Iris pigment epithelial cell (primary cell): Measurements from ENCODE around the gene OR2AK2.

Experiments
- DNase-seq: peaks from one replicate; pipeline ENCODE4 v3.0.0-alpha.2; 2011; ENCODE audit warnings: low read depth

Gene OR2AK2, protein sequence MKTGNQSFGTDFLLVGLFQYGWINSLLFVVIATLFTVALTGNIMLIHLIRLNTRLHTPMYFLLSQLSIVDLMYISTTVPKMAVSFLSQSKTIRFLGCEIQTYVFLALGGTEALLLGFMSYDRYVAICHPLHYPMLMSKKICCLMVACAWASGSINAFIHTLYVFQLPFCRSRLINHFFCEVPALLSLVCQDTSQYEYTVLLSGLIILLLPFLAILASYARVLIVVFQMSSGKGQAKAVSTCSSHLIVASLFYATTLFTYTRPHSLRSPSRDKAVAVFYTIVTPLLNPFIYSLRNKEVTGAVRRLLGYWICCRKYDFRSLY

DNA sequence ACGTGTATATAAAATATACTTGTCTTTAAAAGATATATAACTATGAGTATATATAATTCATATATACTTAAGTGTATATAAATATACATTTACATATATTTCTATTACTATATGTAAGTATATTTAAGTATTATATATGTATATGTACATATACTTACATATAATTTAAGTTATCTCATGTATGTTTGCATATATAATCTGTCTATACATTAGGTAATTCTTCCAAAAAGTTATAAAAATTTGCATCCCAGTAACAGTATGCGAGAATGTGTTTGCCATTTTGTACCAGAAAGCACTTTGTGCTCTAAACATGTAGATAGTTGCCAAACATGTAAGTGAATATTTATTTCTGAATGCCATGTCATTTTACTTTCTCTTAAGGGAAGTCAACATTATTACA is at the start of gene OR2AK2:
Gene OR2AK2 (plus strand): TSS at position 301 of the 400 bp plus-strand sequence. CDS start 144 bp downstream, outside the sequence.
- no peak for DNase-seq

DNA sequence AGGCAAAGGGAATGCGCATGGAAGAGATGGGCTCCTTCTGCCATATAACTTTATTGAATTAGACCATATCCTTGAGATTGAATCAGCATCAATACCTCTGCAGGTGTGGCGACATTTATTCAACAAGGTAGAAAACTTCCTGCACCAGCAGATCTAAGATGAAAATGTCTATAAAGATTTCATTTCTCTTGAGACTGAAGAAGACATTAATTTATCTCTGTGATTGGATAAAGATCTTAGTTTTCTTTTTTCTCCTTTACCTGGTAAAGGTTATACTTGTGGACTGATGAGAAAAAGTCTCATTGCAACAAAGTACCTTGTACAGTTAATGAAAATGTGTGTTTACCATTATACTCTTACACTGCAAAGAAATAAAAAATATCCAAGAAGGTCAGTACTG is 45.1 kb upstream of the OR2AK2 start, which contains the start of gene OR2T8:
Gene OR2T8 (plus strand): TSS at position 301 of the 400 bp plus-strand sequence. CDS start 766 bp downstream, outside the sequence.
- no peak for DNase-seq

DNA sequence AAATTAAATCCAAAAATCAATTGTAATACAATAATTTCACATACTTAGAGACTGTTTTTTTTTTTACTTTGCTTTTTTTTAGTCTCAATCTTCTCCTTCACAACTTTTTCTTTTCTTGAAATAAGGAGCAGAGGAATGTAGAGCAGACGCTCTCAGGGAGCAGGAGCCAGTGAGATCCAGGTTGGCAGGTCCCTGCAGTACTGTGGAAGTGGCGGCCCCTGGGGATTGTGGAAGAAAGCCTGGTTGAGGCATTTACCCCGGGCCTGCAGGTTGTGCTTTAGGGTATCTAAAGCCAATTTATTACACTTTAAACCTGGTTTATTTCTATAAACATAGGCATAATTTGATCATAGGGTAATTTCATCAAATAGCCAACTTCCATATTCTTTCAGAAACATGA is 41.1 kb upstream of the OR2AK2 start:
- no peak for DNase-seq

DNA sequence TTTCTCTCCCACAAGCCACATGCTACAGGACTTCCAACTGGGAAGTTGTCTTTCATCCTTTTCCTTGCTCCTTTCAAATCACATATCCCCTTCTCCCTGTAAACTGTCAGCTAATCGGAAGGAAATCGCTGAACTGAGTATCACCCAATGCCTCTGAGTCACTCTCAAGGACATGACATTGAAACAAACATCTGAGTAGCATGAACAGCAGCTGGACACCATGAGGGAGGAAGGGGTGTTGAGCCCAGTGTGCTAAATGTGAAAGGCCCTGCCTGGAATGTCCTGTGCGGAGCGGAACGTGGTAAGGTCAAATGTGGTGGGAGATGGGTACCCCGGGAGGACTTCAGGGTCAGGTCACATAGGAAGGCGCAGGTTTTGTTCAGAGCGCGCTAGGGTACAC is 40.2 kb upstream of the OR2AK2 start, which contains the start of gene OR2AJ1:
Gene OR2AJ1 (plus strand): TSS at position 22 of the 400 bp plus-strand sequence. CDS start 8,880 bp downstream, outside the sequence.
- DNase-seq = no peak

DNA sequence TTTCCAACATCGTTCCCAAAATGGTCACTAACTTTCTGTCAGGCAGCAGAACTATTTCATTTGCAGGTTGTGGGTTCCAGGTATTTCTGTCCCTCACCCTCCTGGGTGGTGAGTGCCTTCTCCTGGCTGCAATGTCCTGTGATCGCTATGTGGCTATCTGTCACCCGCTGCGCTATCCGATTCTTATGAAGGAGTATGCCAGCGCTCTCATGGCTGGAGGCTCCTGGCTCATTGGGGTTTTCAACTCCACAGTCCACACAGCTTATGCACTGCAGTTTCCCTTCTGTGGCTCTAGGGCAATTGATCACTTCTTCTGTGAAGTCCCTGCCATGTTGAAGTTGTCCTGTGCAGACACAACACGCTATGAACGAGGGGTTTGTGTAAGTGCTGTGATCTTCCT is 31.0 kb upstream of the OR2AK2 start:
- DNase-seq = no peak

DNA sequence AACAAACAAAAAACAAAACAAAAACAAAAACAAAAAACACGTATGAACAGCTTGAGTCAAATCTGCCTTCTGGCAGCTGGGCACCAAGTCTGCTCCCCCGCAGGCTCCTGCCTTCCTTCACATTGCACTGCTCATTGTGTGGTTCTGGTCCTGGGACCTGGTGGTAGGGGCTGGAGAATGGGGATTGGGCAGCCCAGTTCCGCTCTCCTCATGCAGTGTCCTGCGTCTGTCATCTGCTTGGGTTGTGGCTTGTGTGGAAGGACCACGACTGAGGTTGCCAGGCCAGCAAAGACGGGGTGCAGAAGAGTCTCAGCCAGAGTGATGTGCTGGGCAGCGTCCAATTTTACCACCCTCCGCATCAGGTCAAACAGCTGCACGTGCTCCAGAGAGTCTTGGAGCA is 29.3 kb upstream of the OR2AK2 start:
- DNase-seq = no peak

DNA sequence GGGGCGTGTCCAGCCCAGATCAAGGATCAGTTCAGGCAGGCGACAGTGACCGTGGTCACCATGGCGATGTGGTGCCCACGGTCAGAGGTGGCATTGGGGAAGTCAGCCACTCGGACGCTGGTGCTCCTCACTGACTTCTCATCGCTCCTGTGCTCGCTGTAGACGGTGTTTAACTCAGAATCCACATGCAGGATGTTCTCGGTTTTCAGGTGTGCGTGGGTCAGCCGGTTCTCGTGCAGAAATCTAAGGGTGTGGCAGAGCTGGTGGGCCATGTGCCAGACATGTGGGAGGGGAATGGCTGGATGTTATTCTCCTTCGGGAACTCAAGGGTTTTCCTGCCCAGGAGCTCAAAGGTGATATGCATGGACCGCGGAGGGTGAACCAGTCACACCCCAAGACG is 28.6 kb upstream of the OR2AK2 start:
- no peak for DNase-seq

DNA sequence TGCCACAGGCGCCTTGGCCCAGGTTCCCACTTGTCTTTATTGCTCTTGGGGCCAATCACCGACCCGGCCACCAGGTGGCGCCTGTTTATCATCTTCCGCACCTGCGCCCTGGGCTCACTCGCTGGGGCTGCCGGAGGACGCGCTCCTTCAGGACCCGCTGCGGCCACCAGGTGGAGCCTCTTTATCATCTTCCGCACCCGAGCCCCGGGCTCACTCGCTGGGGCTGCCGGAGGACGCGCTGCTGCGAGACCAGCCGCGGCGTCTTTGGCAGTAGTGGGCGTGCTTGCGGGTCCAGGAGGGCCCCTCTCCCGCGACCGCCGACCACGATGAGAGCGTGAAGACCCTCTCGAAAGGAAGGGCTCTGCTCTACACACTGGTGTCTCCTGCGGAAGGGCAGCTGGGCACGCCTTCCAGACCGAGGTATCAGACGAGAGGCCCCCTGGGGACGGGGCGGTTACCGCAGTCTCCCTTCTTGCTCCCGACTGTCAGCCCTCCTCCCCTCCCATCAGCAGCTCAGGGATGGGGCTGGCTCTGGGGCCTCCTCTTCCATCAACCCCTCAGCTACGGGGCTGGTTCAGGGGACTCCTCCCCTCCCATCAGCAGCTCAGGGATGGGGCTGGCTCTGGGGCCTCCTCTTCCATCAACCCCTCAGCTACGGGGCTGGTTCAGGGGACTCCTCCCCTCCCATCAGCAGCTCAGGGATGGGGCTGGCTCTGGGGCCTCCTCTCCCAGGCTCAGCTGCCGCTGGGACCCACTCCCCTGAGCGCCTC is 27.9 kb upstream of the OR2AK2 start:
- DNase-seq = peak; percentile 1

DNA sequence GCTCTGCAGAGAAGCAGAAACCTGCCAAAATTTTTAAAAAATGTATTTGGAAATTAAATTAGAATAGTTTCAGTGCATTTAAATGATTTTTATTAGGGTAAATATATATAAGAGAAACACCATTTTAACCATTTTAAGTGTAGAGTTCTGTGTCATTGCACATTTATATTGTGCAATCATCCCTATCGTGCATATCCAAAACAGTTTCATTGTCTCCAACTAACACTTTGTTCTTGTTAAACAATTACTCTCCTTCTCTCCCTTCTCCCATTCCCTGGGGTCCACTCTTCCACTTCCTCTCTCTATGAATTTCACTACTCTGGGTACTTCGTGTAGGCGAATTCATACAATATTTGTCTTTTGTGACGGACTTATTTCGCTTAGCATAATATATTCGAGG is 22.4 kb upstream of the OR2AK2 start:
- DNase-seq = no peak

DNA sequence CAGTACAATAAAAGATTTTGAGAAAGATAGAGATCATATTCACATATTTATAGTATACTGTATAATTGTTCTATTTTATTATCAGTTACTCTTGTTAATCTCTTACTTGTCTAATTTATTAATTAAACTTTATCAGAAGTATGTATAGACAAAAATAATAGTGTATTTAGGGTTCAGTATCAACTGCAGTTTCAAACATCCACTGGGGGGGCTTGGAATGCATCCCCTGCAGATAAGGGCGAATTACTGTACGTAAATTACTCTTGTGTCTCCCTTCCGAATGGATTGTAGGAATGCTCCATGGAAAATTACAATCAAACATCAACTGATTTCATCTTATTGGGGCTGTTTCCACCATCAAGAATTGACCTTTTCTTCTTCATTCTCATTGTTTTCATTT is 16.5 kb upstream of the OR2AK2 start, which contains the start of gene OR2L8:
Gene OR2L8 (plus strand): TSS at position 301 of the 400 bp plus-strand sequence. CDS start 0 bp downstream, at position 301.
- no peak for DNase-seq

DNA sequence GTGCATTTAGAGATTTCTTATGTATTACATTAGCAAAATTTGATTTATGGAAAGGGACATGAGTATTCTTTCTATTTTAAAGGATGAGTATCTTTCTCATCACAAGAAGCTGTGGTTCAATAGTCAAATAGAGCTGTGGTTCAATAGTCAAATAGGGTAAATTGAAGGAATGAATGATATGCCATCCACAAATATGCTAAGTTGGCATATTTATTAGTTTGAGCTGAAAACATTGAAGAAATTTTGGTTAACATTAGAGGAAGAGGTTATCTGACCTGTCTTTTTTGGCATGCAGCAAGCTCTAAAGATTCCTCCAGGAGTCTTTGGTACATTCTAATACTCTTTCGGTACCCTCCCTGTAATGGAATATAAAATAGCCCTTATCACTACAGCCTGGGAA is 11.6 kb upstream of the OR2AK2 start:
- DNase-seq = no peak

DNA sequence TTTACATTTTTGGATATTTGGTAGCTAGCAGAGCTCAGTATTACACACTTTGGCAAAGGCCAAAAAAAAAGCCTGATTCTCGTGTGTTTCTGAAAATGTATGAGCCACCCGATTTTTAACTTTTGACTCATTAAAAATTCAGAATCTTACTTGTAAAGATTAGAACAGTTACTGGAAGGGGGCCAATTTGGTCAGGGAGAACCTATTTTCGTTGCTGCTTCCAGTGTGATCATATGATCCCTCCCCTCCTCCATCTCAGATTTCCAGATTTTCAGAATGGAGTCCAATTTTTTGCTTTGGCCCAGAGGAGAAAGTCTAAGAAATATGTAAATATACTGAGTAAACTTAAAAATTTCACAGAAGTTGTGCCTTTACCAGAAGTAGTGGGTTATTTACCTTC is 3.2 kb upstream of the OR2AK2 start:
- DNase-seq = no peak

DNA sequence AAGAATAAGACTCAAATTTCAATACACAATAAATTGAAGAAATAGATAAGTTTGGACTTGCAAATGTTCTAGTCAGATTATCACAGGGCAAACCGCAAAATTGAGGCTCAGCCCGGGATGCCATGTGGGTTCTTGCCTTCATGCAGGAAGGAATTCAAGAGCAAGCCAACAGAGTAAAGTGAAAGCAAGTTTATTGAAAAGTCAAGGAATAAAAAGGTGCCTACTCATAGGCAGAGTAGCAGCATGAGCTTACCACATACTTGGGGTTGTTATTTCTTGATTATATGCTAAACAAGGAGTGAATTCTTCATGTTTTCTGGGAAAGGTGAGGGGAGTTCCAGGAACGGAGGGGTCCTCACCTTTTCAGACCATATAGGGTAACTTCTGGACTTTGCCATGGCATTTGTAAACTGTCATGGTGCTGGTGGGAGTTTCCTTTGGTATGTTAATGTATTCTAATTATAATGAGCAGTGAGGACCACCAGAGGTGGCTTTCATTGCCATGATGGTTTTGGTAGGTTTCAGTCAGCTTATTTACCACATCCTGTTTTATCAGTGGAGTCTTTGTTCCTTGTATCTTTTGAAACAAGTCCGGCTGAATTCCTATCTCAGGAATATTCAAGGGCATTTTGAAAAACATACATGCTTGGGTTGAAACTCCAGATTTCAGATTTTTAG is 2.0 kb upstream of the OR2AK2 start:
- no peak for DNase-seq

DNA sequence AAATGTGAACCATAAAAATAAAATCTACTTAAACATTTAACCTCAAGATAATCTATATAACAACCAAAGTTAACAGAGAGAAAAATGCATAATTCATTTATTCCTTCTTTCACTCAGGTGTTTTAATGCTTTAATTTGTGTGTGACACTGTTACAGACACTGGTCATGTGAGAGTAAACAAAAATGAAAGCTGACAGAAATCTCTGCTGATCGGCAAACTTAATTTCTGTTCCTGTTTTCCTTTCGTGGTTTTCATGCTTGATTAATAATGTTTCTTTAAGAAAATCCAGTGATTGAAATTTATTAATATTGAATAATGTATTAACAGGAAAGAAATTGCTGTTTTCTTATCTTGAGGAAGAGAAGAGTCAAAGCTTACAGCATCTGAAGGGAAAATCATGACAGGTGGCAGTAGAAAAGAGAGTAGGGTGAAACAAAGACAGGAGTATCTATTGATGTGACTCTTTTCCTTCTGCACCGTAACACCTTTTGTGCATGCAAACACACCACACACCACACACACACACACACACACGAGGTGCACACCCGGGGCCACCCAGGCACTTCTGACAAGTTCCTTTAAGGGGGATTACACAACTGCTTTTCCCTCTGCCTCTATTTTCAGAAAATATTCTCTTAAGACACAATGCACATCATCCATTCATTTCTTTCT is 1.6 kb downstream of the OR2AK2 start:
- no peak for DNase-seq

DNA sequence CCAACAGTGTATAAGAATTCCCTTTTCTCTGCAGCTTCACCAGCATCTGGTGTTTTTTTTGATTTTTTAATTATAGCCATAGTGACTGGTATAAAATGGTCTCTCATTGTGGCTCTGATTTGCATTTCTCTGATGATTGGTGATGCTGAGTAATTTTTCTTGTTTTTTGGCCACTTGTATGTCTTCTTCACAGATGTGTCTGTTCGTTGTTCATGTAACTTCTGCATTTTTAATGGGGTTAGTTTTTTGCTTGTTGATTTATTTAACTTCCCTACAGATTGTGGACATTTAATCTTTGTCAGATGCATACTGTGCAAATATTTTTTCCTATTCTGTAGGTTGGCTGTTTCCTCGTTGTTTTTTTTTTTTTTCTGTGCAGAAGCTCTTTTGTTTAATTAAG is 28.0 kb downstream of the OR2AK2 start:
- DNase-seq = no peak

DNA sequence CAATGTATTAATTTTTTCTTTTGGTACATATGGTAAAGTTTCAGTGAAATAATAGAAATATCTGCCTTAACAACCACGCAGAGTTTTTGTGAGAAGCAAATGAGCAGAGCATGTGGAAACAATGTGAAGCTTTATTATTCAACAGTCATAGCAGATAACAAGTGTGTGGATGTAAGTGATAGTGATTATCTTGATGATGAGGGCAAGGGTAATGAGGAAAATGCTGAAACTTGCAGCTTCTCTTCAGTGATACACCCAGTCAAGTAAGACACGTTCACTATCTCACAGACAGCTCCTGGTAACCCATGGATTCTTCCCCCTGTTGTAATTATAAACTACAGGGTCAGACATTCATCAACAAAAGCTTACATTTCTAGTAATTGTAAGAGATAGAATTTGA is 33.8 kb downstream of the OR2AK2 start:
- DNase-seq = no peak

DNA sequence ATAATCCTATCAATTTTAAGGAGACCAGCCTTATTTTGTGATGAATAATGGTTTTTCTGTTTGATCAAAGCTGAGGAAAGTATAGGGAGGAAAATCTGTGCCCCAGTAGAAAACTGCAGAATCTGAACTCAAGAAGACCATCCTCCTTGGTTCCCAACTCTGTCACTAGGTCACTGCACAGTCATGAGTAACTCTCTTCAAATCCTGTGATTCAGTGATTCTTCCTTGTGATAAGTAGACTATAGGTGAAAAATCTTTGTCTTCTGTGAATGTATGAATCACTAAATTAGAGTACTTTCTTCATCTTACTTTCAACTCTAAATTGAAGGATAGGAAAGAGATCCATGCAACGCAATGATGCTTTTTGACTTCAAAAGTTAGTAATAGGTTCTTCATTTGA is 35.1 kb downstream of the OR2AK2 start:
- no peak for DNase-seq

DNA sequence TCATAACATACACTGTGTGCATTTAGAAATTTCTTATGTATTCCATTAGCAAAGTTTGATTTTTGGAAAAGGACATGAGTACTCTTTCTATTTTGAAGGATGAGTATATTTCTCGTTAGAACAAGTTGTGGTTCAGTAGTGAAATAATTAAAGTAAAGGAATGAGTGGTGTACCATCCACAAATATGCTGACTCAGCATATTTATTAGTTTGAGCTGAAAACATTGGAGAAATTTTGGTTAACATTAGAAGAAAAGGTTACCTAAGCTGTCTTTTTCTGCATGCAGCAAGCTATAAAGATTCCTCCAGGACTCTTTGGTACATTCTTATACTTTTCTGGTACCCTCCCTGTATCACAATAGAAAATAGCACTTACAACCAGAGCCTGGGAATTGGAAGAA is 42.7 kb downstream of the OR2AK2 start:
- no peak for DNase-seq

DNA sequence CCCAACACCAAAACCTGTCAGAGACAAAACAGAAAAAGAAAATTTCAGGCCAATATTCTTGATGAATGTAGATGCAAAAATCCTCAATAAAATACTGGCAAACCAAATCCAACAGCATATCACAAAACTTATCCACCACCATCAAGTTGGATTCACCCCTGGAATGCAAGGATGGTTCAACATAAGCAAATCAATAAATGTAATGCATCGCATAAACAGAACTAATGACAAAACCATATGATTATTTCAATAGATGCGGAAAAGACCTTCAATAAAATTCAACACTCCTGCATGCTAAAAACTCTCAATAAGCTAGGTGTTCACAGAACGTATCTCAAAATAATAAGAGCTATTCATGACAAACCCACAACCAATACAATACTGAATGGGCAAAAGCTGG is 44.6 kb downstream of the OR2AK2 start:
- no peak for DNase-seq

DNA sequence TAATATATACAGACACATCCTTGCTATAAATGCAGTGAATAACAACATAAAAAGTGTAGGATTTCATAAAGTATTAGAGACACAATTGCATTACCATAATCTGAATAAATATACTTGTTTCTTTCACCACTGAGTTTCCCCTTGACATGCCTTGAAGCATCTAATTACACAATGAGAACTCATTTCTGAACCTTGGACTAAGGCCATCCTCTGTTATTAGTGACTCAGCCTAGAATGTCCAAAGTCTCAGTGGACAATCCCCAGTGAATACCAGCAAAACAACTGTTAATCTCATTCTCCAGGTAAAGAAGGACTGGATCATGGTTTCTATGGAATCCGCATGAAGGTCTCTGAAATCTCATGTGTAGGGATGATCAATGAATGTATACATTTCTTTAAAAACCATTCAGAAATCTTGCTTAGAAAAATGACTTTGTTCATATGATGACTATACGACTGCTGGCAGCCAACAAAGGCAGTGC is 48.2 kb downstream of the OR2AK2 start, which contains the start of gene OR2L5:
Gene OR2L5 (plus strand): TSS at position 432 of the 482 bp plus-strand sequence. CDS start 8,288 bp downstream, outside the sequence.
- DNase-seq = no peak

DNA sequence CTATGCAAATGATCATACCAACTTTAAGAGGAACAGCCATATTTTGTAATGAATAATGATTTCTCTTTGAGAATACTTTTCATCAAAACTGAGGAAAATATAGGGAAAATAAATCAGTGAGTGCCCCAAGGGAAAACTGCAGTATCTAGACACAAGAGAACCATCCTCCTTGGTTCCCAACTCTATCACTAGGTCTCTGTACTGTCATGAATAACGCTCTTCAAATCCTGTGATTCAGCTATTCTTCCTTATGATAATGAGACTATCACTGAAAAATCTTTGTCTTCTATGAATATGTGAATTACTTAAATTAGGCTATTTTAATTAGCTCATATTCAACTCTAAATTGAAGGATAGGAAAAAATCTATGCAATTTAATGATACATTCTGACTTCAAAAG is 50.8 kb downstream of the OR2AK2 start:
- DNase-seq = no peak
